Coronary artery (tissue), 2 donors: Measurements from ENCODE around the gene RNF212.
A peak's percentile ranks its signal among the peaks of the same experiment; 100 is the strongest.
"Not testable (repeated sequence)": the region's sequence is repeated elsewhere in the genome, so short reads cannot be mapped to it uniquely, and the experiment has no call there.

Experiments used
- DNase-seq: peaks from one replicate; pipeline ENCODE4 v3.0.0-alpha.2; 2017; ENCODE audit warnings: low spot score
- H3K27ac ChIP-seq, 2 donors: fragments of 200-600 bp; sonication (generic); one replicate each; pipeline ENCODE4 v1.5.1; 2016 to 2019
- H3K4me3 ChIP-seq: fragments of 200-600 bp; sonication (generic); 2 replicates; pipeline ENCODE4 v1.5.1; 2016; ENCODE audit warnings: mild to moderate bottlenecking, moderate library complexity
- TF ChIP-seq, protein P1 (sequence below): fragments of 200-600 bp; sonication (generic); IDR thresholded peaks from one replicate; pipeline ENCODE4 v1.5.1; 2019; ENCODE audit warnings: antibody characterized with exemption

The RNF212 gene

DNA sequence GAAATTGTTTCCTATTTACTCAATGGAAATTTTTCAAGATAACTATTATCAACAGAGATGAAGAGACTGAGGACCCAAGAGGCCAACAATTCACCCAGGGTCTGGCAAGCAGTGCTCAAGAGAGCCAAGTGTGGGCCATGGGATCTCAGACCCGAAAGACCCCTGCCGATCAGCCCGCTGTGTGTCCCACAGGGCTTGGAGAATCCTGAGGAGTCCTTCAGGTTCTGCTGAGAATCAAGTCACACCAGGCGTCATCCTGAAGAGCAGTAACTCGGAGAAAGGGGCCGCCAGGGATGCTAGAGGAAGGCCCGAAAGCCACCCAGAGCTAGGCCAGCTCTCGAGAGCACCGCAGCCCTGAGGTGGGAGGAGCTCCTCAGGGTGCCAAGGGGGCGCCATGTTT lies 53.2 kb downstream of the RNF212 start:
- no peak overlapping the region for H3K4me3 ChIP-seq
- TF ChIP-seq, protein P1, sequence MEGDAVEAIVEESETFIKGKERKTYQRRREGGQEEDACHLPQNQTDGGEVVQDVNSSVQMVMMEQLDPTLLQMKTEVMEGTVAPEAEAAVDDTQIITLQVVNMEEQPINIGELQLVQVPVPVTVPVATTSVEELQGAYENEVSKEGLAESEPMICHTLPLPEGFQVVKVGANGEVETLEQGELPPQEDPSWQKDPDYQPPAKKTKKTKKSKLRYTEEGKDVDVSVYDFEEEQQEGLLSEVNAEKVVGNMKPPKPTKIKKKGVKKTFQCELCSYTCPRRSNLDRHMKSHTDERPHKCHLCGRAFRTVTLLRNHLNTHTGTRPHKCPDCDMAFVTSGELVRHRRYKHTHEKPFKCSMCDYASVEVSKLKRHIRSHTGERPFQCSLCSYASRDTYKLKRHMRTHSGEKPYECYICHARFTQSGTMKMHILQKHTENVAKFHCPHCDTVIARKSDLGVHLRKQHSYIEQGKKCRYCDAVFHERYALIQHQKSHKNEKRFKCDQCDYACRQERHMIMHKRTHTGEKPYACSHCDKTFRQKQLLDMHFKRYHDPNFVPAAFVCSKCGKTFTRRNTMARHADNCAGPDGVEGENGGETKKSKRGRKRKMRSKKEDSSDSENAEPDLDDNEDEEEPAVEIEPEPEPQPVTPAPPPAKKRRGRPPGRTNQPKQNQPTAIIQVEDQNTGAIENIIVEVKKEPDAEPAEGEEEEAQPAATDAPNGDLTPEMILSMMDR = no peak
- H3K27ac ChIP-seq = no peak overlapping the region
- peak; percentile 31 for DNase-seq

DNA sequence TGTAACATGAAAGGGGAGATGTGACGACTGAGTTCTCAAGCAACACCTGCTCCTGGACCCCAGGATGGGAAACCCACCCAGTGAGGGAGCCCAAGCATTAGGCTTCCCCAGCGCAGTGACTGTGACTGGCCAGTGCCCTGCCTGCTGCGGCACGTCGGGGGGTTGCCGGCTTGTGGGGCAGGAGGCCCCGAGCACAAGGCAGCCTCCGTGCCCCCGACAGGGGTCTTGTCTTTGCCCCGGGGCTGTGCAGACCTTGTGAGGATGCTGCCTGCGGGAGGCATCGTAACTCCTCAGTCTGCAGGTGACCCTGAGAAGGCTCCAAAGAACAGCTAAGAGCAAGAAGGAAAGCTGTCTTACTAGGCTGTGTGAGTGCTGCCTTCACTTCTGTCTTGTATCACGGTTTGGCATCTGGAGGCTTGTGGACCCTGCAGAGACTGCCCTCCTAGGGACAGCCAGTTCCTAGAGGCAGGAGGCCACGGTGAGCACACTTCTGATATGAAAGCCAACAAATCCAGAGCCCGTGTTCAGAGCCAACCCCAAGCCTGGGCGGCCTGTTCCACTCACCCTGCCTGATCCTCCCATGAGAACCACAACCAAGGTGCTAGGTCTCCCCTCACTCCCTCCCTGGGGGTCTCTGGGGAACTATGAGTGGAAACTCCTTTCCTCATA lies 54.2 kb downstream of the RNF212 start:
- peak; percentile 64 for DNase-seq
- TF ChIP-seq, protein P1 = no peak
- Histone ChIP-seq H3K27ac (no peak overlapping the region), H3K4me3 (no peak overlapping the region)

DNA sequence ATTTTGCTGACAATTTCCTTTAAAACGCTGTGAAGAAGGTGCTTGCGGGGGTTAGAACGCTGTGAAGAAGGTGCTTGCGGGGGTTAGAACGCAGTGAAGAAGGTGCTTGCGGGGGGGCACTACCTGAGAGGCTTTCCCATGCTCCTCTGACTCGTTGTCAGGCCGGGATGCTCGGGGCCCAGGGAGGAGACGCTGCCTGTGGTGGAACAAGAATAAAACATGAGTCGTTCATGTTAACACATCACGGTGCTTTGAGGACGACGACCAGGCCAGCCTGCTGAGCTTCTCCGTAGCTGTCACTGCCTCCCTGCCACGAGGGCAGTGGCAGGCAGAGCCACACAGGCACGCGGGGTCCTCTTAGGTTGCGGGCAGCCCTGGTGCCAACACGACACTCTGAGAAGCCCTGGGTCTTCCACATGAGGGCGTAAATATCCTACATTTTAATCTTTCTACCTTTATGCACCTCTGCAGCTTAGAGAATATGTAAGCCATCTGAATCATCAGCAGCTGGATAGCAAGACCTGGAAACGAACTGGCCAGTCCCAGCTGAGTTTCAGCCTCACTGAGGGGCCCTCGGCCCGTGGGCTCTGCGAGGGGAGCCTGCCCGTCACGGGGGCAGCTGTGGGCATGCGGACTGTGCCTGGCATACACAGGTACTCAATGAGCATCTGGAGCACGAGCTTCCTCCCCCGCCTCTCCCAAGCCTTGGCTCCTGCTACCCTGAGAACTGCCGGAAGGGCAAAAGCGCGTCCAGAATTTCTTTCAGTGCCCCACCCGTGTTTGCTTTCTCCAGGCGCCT lies 55.0 kb downstream of the RNF212 start:
- peak; percentile 35 for DNase-seq
- Histone ChIP-seq H3K4me3 (no peak overlapping the region), H3K27ac (no peak overlapping the region)
- TF ChIP-seq, protein P1 = no peak

DNA sequence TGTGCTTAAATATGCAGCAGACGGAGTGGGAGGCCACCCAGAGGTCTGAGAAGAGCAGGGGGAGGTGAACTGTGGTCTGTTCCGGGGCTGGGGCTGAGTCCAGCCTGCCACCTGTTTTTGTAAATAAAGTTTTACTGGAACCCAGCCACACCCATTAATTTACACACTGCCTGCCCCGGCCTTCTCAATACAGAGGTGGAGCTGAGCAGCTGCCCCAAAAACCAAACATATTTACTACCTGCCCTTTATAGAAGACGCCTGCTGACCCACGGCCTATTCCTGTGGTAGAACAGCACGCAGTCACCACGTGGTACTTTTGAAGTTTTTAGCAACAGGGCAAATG lies 56.0 kb downstream of the RNF212 start:
- Histone ChIP-seq H3K27ac (no peak overlapping the region), H3K4me3 (no peak overlapping the region)
- no peak for DNase-seq
- TF ChIP-seq, protein P1 = no peak

DNA sequence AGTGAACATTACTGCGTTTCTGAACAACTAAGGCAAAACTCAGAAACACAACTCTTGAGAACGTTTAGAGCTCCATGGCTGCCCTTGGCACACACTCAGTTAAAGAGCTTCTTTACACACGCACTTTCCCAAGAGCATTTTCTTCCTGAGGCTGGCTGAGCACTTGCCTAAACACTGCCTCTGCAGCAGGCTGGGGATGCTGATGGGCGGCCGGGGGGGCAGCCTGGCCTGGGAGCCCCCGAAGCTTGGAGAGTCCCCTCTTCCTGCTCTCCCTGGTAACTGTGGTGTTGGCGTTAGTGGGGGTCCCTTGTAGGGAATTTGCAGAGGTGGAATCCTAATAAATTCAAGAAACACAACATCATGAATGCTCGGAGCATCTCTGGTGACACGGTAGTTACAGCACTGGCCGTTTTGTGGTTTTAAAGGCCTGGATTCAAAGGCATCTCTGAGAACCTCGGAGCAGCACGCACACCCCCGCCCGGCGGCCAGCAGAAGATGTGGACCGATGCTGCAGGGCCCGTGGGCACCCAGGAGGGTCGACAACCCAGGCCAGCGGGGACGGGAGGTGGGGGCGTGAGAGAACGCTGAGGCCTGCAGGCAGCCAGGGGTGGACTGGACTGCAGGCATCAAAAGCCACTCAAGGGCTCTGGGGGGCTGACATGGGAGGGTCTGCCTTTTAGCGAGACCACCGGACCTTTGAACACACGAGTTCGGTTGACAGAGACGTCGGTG lies 56.5 kb downstream of the RNF212 start:
- TF ChIP-seq, protein P1 = no peak
- H3K27ac ChIP-seq = no peak overlapping the region
- DNase-seq = peak; percentile 56
- H3K4me3 ChIP-seq = no peak overlapping the region

DNA sequence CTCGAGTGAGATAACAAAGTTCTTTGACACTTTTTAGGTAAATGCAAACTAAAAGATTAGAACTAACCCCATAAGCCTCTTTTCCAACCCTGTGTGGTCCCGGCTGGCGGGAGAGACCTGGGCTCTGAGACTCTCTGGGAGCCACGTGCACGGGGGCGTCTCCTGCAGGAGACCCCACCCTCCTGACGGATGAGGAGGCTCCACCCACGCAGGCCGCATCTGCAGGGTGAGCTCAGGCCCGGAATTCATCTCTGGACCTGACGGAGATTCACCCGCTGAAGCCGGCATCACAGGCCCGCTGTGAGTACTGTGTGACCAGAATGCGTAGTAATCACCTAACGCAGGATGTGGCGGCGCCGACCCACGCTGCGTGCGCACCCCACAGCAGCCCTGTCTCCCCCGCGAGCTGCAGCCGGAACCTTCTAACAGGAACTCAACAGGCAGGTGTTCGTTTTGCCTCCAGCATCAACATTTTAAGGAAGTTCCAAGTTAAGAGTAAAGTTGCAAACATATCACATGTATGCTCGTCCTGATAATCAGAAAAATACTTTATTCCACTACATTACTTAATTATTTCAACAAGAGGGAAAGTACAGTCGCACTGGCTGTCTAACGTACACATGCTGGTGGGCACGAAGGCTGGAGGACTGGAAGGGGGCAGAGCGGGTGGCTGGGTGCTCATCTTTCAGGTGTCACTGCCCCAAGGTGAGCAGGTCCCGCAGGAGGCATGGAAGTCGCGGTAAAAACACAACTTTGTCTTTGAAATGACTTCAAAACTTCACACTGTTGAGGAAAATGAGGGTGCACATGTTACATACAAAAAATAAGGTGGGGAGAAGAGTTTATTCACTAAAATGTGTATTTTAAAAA lies 57.4 kb downstream of the RNF212 start:
- no peak overlapping the region for H3K27ac ChIP-seq
- TF ChIP-seq, protein P1 = no peak
- H3K4me3 ChIP-seq = peak overlapping the region; percentile 23
- peak; percentile 62 for DNase-seq

DNA sequence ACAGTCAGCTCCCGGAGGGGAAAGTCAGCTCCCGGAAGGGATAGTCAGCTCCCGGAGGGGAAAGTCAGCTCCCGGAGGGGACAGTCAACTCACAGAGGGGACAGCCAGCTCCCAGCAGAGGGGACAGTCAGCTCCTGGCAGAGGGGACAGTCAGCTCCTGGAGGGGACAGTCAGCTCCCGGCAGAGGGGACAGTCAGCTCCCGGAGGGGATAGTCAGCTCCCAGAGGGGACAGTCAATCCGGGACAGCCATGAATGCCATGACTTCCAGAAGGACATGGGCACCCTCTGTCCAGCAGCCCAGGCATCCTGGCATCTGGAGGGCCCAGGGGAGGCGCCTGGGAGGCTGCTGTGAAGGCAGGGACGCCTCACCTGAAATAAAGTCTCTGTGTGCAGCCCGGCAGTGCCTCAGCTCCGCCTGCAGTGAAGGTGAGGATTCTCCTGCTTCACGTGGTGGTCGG lies 58.1 kb downstream of the RNF212 start:
- peak; percentile 65 for DNase-seq
- peak overlapping the region; percentile 23 for H3K4me3 ChIP-seq
- H3K27ac ChIP-seq = not testable (repeated sequence)

DNA sequence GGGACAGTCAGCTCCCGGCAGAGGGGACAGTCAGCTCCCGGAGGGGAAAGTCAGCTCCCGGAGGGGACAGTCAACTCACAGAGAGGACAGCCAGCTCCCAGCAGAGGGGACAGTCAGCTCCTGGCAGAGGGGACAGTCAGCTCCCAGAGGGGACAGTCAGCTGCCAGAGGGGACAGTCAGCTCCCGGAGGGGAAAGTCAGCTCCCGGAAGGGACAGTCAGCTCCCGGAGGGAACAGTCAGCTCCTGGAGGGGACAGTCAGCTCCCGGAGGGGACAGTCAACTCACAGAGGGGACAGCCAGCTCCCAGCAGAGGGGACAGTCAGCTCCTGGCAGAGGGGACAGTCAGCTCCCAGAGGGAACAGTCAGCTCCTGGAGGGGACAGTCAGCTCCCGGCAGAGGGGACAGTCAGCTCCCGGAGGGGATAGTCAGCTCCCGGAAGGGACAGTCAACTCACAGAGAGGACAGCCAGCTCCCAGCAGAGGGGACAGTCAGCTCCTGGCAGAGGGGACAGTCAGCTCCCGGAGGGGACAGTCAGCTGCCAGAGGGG lies 58.6 kb downstream of the RNF212 start:
- DNase-seq = peak; percentile 46
- H3K4me3 ChIP-seq = peak overlapping the region; percentile 23
- not testable (repeated sequence) for H3K27ac ChIP-seq

DNA sequence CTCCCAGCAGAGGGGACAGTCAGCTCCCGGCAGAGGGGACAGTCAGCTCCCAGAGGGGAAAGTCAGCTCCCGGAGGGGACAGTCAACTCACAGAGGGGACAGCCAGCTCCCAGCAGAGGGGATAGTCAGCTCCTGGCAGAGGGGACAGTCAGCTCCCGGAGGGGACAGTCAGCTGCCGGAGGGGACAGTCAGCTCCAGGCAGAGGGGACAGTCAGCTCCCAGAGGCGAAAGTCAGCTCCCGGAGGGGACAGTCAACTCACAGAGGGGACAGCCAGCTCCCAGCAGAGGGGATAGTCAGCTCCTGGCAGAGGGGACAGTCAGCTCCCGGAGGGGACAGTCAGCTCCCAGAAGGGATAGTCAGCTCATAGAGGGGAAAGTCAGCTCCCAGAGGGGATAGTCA lies 59.5 kb downstream of the RNF212 start:
- not testable (repeated sequence) for H3K27ac ChIP-seq, DNase-seq
- H3K4me3 ChIP-seq = peak overlapping the region; percentile 38
